Right kidney (tissue), 1 donor: ENCODE data around the gene WDR93.
"Not testable (repeated sequence)": the region's sequence is repeated elsewhere in the genome, so short reads cannot be mapped to it uniquely, and the experiment has no call there.

Source experiments
- DNase-seq: peaks from one replicate; pipeline ENCODE4 v3.0.0-alpha.2; 2016

WDR93 gene

DNA sequence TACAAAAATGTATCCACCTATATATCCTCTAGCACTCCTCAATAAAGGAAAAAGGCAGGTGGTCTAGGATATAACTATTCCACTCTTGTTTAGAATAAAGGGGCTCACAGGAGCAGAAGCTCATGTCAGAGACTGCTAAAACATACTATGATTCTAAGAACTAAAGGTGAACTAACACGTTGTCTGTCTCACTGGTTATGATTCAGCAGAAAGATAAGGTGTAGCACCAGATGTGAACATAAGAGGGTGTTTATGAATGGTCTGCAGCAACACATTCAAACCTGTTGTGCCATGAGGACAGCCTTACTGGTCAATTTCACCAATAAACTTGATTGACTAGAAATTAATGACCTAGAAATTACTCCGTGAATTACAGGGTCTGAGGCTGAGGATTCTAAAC is 4.6 kb upstream of the WDR93 start:
- DNase-seq: no peak

DNA sequence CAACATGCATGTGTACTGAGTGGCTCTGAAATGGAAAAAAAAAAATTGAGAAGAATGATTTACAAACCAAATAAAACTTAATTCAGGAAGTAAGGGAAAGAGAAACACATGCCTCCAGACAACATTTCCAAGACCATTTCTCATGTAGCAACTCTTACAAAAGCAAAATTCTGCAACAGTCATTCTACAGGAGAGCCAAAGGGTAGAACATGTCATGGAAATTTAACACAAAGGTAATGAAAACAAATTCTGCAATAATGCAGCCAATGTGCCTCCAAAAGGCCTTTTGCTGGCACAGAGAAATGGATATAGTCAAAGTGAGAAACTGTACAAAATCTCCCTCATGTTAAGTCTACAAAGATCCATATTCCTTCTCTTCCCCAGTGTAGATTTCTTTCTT is 4.1 kb upstream of the WDR93 start:
- no peak for DNase-seq

DNA sequence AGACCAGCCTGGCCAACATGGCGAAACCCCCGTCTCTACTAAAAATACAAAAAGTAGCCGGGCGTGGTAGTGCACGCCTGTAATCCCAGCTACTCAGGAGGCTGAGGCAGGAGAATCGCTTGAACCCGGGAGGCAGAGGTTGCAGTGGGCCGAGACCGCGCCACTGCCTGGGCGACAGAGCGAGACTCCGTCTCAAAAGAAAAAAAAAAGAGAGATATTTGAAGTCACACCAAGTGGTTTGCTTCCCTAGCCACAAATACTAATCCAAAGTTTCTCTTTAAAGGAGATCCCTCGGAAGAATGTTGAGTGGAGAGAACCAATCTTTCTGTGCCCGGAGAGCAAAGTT is 708 bp upstream of the WDR93 start:
- DNase-seq: not testable (repeated sequence)

DNA sequence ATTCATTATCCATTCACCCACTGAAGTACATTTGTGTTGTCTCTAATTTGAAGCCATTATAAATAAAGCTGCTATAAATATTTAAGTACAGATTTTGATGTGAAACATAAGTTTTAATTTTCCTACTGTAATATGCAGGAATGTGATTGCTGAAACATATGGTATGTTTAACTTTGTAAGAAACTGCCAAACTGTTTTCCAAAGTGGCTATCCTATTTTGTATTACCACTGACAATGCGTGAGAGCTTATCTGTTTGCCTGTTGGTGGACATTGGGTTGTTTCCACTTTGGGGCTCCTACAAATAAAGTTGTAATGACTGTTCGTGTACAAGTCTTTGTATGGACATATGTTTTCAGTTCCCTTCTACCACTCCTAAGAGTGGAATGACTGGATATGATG is 2.5 kb downstream of the WDR93 start:
- DNase-seq: no peak

DNA sequence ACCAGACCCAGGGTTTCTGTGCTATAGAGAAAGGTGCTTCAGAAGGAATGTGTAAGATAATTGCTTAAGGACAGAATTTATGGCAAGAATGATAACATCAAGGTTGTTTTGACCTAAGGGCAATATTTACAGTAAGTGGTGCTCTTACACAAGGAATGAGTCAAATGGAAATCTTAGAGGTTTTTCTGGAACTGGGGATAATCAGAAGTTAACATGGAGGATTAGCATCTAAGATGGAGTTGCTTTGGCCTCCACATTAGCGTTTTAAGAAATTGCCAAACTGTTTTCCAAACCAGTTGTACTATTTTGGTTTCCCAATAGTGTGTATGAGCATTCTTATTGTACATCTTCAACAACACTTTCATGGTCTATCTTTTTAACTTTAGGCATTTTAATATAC is 3.1 kb downstream of the WDR93 start:
- DNase-seq: no peak

DNA sequence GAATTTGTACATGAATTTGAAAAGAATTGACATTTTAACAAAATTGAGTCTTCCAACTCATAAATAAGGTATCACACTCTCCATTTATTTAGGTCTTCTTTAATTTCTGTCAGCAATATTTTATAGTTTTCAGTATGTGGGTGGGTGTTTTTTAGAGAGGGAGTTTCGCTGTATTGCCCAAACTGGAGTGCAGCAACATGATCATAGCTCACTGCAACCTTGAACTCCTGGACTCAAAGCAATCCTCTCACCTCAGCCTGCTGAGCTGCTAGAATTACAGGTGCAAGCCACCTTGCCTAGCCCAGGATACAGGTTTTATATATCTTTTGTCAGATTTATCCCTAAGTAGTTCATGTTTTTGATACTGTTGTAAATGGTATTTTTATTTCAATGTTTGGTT is 4.6 kb downstream of the WDR93 start:
- DNase-seq: no peak

DNA sequence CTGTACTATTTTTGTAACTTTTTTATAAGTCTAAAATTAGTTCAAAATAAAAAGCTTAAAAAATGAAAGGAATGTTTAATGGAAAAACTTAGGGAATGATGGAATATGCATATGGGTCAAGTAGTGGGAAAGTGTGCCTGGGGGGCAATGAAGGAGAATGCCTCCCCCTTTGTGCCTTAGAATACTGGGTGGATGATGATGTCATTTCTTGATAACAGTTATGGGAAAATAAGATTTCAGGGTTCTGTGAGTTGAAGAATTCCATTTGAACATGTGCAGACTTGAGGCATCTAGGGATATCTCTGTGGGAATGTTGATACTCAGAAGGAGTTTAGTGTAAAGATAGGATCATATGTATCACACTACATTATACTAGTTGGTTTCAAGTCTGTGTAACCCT is 13.8 kb downstream of the WDR93 start:
- DNase-seq: no peak

DNA sequence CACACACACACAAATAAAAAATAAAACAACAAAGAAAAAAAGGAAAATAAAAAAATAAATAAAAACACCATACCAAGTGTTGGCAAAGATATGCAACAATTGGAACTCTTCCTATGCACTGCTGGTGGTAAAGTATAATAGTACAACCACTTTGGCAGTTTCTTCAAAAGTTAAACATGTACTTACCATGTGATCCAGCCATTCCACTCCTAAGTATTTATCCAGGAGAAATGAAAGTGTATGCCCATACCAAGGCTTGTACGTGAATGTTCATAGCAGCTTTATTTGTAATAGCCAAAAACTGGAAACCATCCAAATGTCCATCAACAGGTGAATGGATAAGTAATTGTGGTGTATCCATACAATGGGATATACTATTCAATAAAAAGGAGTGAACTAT is 17.0 kb downstream of the WDR93 start:
- no peak for DNase-seq

DNA sequence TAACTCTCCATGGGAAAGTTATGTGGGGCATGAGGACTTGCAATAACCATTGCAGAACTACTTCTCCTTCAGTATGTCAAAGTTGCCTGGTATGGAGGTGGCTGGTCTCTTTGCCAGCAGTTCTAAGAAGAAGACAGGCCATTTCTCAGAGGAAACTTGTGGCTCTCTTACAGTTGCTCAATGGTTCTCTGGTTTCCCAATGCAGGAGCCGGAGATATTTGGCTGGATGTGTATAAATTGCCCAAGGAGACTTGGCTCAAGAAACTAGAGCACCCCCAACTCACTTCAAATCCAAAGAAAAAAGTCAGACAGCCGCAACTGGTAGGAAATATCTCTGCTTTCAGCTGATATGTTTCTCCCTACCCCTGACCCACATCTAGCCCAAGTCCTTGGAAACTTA is 24.2 kb downstream of the WDR93 start:
- DNase-seq: no peak

DNA sequence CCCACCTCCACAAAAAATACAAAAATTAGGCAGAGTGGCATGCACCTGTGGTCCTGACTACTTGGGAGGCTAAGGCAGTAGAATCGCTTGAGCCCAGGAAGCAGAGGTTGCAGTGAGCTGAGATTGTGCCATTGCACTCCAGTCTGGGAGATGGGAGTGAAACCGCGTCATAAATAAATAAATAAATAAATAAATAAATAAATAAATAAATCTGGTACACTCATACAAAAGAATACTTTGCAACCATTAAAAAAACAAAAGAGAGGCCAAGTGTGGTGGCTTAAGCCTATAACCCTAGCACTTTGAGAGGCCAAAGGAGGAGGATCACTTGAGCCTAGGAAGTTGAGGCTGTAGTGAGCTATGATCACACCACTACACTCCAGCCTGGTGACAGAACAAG is 32.4 kb downstream of the WDR93 start:
- DNase-seq: no peak

DNA sequence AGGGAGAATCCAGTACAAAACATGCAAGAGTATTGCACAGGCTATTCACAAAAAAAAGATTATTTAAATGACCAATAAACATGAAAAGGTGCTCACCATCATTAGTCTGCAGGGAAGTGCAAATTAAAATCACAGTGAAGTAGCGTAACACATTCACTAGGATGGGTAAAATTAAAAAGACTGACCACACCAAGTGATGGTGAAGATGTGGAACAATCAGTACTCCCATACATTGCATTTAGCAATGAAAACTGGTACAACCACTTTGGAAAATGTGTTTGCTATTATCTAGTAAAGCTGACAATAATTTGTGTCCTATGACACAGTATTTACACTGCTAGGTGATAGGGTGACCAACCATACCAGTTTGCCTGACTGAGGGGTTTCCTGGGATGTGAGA is 34.0 kb downstream of the WDR93 start:
- no peak for DNase-seq

DNA sequence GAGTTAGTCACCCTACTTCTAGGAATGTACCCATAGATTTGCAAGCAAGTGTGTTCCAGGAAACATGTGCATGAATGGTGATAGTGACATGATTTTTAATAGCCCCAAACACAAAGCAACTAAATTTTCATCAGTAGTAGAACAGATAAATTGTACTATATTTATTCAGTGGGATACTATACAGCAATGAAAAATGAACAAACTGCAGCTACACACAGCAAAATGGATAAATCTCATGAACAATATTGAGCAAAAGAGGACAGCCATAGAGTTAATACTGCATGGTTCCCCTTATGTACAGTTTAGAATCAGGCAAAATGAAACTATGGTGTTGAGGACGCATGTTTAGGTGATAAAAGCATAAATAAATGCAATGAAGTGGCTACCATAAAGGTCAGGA is 34.5 kb downstream of the WDR93 start:
- DNase-seq: no peak

DNA sequence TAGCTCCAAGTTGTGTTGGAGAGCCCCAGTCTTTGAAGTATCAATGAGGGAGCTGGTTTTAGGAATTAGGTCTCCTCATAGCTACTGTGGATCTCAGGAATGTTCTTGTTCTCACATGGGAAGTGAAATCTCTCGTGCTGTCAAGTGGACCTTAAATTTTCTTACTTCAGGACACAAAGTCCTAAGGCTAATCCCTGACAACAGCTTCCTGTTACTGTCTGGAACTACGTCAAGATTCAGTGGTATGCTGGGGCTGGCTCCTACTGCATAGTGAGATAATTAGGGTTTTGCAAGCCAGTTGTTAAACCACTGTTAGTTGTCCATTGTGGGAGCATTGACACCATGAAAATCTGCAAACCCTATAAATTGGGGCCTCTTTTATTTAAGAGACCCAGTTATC is 37.6 kb downstream of the WDR93 start:
- DNase-seq: no peak

DNA sequence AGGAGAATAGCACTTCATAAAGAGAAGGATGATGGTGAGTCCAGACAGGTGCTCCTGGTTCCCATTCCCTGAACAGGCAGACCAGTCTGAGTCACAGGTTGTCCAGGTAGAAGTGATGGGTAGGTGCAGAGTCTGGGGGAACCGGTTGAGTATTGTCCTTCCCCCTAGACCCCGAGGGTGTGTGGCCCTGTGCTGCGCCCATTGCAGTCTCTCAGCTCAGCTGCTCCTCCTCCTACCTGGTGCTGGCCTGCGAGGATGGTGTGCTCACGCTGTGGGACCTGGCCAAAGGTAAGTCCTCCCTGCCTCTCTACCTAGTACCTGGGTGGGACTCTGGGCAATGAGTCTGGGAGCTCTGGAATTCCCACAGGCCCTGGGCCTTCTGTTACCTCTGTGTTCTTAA is 40.7 kb downstream of the WDR93 start:
- no peak for DNase-seq

DNA sequence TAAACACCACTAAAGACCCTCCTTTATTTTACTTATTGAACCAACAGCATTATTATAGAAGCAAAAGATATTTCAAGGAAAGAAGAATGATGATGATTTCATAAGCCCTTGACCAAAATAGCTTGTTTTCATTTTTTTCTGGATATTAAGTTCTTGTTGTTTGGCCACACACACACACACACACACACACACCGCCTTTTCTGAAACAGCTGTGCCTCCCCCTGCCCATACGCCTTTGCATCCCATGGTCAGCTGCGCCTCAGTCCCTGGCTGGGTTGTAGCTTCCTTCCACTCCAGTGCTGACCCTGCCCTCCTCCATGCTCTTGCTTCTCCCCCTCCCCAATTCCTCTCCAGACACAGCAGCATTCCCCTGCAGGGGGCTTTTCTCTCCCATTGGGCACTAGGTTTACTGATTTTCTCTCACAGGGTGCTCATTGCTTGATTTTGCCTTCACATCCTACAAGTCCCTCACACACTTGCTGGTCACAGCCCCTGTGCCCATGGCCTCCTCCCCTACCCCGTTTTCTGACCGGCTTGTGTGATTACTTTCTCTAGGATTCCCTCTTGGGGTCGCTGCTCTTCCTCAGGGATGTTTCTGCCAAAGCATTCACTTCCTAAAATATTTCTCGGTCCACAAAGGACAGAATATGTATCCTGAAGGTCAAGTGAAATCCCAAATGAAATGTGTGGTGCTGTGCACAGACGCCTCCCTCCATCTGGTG is 42.0 kb downstream of the WDR93 start:
- no peak for DNase-seq

DNA sequence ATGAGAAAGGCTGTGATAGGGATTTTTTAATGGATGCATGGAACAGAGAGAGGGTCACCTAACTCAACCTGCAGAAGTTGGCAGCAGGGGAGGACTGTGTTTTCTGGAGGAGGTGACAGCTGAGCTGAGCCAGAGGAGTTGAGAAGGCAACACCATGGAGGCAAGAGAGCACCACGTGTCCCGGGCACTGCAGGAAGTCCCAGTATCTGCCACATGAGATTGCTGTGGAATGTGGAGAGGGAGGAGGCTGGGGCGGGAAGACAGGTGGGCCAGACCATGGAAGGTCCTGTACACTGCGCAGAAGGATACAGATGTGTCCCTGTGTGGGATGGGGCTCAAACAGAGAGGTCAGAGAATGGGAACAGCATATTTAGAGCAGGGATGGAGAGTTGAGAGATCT is 45.2 kb downstream of the WDR93 start:
- no peak for DNase-seq

DNA sequence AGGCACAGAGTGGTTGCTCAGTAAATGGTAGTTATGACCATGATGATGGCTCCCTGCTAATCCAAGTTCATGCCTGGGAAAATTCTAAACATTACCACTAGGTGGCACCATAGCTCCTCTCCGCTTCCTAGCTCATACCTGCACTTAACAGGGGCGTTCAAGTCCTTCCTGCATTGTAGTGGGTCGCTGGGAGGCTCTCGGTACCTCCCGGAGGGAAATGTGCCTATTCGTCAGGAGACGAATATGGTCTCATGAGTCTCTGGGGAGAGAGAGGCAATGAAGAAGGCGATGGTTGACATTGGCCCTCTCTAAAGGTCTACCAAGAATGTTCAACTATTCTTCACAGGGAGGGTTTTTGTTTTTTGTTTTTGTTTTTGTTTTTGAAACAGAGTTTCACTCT is 49.5 kb downstream of the WDR93 start:
- DNase-seq: no peak

DNA sequence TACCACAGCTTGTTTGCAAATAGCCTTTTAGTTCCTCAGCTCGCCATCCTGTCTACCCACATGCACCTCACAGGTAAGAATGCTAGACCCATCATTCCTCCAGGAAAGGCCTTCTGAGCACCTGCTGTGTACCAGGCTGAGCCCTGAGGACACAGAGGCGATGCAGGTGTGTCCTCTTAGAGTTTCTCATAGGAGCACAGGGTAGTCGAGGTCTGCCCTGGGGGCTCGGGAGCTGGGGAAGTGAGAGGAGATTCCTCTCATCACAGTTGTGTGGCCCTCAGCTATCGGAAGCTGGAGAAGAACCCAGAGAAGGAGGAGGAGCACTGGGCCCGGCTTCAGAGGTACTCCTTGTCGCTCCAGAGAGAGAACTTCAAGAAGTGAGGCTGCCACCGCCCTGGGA is 52.4 kb downstream of the WDR93 start:
- no peak for DNase-seq

DNA sequence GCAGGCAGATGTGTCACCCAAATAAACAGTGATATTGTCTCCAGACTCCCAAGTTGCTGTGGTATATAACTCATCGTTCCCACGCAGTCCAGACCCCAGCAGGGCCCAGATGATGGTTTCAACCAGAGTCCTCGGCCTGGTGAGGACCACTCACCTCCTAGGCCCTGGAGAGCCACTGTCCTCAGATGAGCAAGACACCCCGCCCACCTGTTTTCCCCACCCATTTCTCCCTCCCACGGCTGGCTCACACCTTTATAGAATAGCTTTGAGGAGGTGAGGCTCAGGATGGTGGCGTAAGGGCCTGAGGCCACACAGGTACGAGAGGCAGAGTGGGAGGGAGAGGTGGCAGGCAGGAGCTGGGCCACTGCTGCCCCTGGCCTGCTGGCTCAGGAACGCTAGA is 53.0 kb downstream of the WDR93 start:
- no peak for DNase-seq

DNA sequence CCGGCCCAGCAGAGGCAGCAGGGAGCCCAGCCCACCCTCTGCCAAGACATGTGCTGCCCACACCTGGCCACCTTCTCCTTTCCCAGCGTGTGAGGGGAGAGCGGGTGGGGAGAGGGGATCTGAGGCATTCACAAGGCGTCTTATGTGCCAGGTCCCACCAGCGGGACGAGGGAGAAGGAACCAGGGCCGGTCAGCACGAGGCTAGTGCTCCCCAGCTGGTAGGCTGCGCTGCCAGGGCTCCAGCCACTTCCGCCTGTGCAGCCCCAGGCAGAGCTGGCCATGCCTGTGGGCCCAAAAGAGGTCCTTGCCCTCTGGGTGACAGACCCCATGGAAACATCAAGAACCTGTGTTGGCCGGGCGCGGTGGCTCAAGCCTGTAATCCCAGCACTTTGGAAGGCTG is 54.5 kb downstream of the WDR93 start:
- DNase-seq: no peak

DNA sequence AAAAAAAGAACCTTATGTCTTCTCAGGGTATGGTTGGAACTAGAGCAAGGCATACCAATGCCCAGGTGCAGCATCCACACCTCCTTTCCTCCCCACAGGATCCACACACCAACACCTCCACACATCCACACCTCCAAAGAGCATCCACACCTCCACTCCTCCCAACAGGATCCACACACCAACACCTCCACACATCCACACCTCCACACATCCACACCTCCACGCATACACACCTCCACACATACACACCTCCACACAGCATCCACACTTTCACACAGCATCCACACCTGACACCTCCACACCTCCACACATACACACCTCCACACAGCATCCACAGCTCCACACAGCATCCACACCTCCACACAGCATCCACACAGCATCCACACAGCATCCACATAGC is 55.2 kb downstream of the WDR93 start:
- DNase-seq: no peak

DNA sequence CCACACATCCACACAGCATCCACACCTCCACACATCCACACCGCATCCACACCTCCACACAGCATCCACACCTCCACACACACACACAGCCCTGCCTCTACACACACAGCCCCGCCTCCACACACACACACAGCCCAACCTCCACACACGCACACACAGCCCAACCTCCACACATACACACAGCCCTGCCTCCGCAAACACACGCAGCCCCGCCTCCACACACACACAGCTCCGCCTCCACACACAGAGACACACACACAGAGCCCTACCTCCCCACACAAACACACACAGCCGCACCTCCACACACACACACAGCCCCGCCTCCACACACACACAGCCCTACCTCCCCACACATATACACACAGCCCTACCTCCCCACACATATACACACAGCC is 55.8 kb downstream of the WDR93 start:
- no peak for DNase-seq

DNA sequence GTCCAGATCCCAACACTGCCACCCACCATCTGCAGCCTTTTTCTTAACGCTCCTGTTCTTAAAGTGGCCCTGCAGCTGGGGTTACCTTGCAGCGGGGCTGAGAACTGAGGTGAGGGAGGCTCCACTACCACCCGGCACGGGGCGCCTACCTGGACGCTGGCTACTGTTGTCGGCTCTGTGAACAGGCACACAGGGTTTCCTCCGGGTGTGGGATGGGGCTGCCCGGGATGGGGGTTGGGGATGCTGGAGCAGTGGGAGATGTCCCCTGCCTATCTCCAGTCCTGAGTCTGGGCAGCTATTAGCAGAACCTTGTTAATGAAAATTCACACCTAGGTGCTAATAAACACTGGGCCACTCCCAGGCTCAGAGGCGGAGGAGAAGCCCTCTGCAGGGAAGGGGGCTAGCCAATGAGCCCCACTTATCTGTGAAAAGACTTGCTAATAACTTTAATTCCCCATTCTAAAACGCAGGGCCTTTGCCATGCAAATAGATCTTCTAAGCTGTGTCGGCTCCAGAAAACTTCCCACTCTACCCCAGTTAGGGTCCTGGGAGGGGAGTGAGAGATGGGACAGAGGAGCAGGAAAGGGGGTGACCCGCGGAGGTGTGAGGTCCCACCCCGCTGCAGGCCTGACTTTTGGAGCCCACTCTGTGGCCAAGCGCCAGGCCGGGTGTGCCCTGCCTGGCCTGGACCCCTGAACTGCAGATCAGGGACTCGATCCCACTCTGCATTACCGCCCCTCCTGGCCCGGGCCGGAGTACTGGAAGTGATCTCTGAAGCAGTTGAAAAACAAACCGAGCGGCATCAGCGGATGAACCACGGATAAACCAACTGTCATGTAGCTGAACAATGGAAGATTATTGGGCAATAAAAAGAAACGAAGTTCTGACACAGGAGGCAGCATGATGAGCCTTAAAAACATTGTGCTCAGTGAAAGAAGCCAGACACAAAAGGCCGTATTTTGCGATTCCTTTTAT is 57.4 kb downstream of the WDR93 start:
- DNase-seq: no peak

DNA sequence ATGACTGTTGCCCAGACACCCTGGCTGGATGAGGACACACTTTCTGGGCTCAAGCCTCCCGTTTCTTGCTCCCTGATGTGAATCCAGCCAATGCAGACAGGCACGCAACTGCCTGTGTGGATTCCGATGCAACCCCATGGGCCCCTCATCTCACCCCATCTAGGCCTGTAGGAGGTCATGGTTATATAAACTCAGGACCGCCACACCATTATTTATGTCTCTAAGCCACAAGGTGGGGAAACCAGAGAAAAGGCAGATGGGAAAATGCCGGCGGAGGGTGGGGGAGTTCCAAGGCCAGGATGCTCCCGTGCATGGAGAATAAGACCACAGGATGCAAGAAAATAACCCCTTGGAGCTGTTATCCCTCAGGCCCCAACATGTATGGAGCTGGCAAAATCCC is 58.4 kb downstream of the WDR93 start:
- no peak for DNase-seq
